Upper lobe of right lung (tissue), 1 donor: ENCODE results near the gene SHISA6. TPM values are rescaled to one million over a fixed set of nuclear protein-coding genes. Genes with fewer than 3 reads are reported as not detected.

Experiments
- ATAC-seq: fragments of 200-7000 bp; cut with Tn5 transposase; one replicate; pipeline ENCODE4 v1.9.1; 2020; ENCODE audit warnings: mild to moderate bottlenecking, moderate library complexity
- DNase-seq: peaks from one replicate; pipeline ENCODE4 v3.0.0-alpha.2; 2020
- H3K27ac ChIP-seq: fragments of 200-600 bp; one replicate; pipeline ENCODE4 v1.8.0; 2022
- H3K27me3 ChIP-seq: fragments of 200-600 bp; one replicate; pipeline ENCODE4 v1.8.0; 2022; ENCODE audit warnings: mild to moderate bottlenecking
- H3K36me3 ChIP-seq: fragments of 200-600 bp; one replicate; pipeline ENCODE4 v1.8.0; 2022
- H3K4me1 ChIP-seq: fragments of 200-600 bp; one replicate; pipeline ENCODE4 v1.8.0; 2022
- H3K4me3 ChIP-seq: fragments of 200-600 bp; one replicate; pipeline ENCODE4 v1.8.0; 2022; ENCODE audit warnings: mild to moderate bottlenecking
- H3K9me3 ChIP-seq: fragments of 200-600 bp; one replicate; pipeline ENCODE4 v1.8.0; 2022
- intact Hi-C: fragments of 100-400 bp; cut with DNase I; formaldehyde crosslinking; loops from one replicate; pipeline ENCODE4 v1.11.0; 2022
- total RNA-seq: library from RNA; stranded (reverse); fragmentation: NEBNext Ultra II Directional; extraction: Animal tissue kit (Norgen Biotek cat#: 25700); gene quantifications from one replicate; pipeline ENCODE4 v1.2.1, GENCODE V29; 2021
- TF ChIP-seq, protein P1 (sequence below): fragments of 200-600 bp; IDR thresholded peaks from one replicate; pipeline ENCODE4 v1.8.0; 2022; ENCODE audit warnings: antibody characterized with exemption
- donor health status: DM: no; HTN: yes; CAD: no; lungs with severe emphysema.

The SHISA6 gene
- total RNA-seq, 1 donor from 2014 or later: not detected

DNA sequence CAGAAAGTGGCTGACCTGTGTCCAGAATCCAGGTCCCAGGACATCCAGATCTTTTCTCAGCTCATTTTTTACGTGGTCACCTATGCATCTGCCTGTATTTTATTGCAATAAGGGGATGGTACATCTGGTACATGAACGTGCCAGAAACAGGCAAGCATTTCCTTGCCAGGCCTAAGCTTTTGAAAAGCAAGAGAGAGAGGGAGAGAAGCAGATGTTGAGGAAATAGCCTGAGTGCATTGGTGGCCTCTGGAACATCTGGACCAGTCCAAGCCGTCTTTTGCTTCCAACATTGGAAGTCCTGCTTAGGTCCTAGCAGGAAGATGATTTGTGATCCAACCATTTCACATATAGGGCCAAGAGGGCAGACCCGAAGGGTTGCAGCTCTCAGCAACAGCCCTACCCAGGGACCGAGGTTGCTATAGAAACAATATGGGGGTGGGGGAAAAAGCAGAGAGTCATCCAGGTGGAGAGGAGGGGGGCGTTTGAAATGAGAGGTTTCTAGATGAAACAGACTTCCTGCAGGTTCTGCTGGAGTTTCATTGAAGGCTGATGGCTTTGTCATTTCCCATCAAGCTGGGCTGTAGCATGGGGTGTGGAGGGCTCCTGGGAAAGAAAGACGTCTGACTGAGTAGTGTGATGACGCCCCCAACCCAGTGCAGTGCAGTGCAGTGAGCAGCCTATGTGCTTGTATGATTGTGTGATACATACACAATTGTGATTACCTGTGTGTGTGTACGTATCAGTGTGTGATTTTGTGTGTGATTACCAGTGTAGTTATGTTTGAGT, 61.6 kb downstream of the SHISA6 start:
- no peak overlapping the region for H3K27ac ChIP-seq
- no peaks in the 10 kb centered on the region for H3K9me3 ChIP-seq
- intact Hi-C loops: no loop called here
- ATAC-seq (no peak), DNase-seq (no peak)
- no peaks in the 10 kb centered on the region for H3K27me3 ChIP-seq
- H3K36me3 ChIP-seq: no peaks in the 10 kb centered on the region
- TF ChIP-seq, protein P1, sequence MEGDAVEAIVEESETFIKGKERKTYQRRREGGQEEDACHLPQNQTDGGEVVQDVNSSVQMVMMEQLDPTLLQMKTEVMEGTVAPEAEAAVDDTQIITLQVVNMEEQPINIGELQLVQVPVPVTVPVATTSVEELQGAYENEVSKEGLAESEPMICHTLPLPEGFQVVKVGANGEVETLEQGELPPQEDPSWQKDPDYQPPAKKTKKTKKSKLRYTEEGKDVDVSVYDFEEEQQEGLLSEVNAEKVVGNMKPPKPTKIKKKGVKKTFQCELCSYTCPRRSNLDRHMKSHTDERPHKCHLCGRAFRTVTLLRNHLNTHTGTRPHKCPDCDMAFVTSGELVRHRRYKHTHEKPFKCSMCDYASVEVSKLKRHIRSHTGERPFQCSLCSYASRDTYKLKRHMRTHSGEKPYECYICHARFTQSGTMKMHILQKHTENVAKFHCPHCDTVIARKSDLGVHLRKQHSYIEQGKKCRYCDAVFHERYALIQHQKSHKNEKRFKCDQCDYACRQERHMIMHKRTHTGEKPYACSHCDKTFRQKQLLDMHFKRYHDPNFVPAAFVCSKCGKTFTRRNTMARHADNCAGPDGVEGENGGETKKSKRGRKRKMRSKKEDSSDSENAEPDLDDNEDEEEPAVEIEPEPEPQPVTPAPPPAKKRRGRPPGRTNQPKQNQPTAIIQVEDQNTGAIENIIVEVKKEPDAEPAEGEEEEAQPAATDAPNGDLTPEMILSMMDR: no peak
- no peaks in the 10 kb centered on the region for H3K4me1 ChIP-seq
- H3K4me3 ChIP-seq: no peak overlapping the region

DNA sequence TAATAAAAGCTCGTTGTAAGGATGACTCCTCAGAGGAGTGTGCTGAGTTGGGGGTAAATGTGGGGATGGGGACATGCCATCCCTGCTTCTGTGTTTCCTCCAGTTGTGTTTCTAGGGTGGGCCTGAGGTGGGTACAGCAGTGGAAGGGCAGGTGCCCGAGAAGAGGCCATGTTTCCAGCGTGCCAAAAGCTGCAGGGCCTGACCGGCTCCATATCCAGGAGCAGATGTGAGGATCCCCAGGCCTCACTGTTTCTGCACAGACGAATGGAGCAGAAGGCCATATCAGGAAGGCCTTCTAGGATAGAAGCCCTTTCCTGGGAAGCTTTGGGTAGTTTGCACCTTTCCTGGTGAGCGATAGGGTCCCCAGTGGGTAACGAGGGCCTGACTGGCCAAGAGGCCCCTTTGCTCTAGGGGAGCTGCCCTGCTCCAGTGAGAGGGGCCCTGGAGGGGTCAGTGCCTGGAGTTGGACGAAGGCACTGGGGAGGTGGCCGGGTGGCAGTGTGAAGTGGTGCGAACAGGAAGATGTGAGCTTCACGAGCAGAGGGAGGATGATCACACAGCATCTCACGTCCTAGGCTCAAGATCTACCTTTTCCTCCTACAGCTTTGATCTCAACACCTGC, 62.9 kb downstream of the SHISA6 start:
- H3K27ac ChIP-seq: no peak overlapping the region
- no peaks in the 10 kb centered on the region for H3K4me1 ChIP-seq
- intact Hi-C loops: no loop called here
- DNase-seq (no peak), ATAC-seq (no peak)
- H3K27me3 ChIP-seq: no peaks in the 10 kb centered on the region
- no peaks in the 10 kb centered on the region for H3K9me3 ChIP-seq
- no peaks in the 10 kb centered on the region for H3K36me3 ChIP-seq
- TF ChIP-seq, protein P1: no peak
- H3K4me3 ChIP-seq: no peak overlapping the region

- H3K4me1 ChIP-seq: no peaks in the 10 kb centered on the region
- no peak overlapping the region for H3K4me3 ChIP-seq
- ATAC-seq: no peak
- TF ChIP-seq, protein P1: no peak
- H3K36me3 ChIP-seq: no peaks in the 10 kb centered on the region
- no peaks in the 10 kb centered on the region for H3K27me3 ChIP-seq
- no peak for DNase-seq
- H3K9me3 ChIP-seq: no peaks in the 10 kb centered on the region
- intact Hi-C loops: no loop called here
- H3K27ac ChIP-seq: no peak overlapping the region
These were observed 63.6 kb downstream of the SHISA6 start for GRCh38 chr17:11304568-11304967.

GRCh38 chr17:11305524-11305923, 64.5 kb downstream of the SHISA6 start:
- Histone ChIP-seq H3K4me1 (no peaks in the 10 kb centered on the region), H3K27ac (no peak overlapping the region), H3K27me3 (no peaks in the 10 kb centered on the region), H3K9me3 (no peaks in the 10 kb centered on the region), H3K36me3 (no peaks in the 10 kb centered on the region), H3K4me3 (no peak overlapping the region)
- DNase-seq (no peak), ATAC-seq (no peak)
- TF ChIP-seq, protein P1: no peak
- intact Hi-C loops: no loop called here

DNA sequence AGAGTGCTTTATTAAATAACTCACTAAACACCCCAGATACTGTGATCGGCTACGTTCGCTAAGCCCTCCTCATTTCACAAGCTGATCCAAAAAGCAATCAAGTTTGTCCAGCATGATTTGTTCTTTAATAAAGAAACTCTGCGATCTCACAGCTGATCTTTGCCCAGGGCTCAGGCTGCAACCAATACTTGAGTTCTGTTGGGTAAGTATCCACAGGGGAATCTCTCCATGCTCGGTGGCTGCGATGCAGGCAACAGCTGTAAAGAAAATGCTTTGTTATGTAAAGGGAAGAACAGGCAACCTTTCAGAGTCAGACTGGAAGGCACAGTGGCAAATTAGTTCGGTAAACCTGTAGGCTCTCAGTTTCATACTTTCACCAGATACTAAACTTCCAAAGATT, 67.5 kb downstream of the SHISA6 start:
- intact Hi-C loops: no loop called here
- Histone ChIP-seq H3K4me1 (no peaks in the 10 kb centered on the region), H3K36me3 (no peaks in the 10 kb centered on the region), H3K27ac (no peak overlapping the region), H3K27me3 (no peaks in the 10 kb centered on the region), H3K4me3 (no peak overlapping the region), H3K9me3 (no peaks in the 10 kb centered on the region)
- ATAC-seq (no peak), DNase-seq (no peak)
- TF ChIP-seq, protein P1: no peak
